HCT116 (cell line): Measurements from ENCODE around the gene PRPF18.

Experiments used
- ATF3 ChIP-seq: IDR thresholded peaks from 2 replicates; pipeline ENCODE4 v1.6.1; 2012
- CBX3 ChIP-seq: IDR thresholded peaks from 2 replicates; pipeline ENCODE4 v1.6.1; 2012; ENCODE audit warnings: low read depth
- CTCF ChIP-seq, 3 experiments: fragments of 200-600 bp in 1 of 3; sonication (generic) in 1 of 3; IDR thresholded peaks in 2 of 3; conservative IDR thresholded peaks in 1 of 3; 2 replicates each; pipeline ENCODE4 v1.5.1; 2012 to 2017; ENCODE audit warnings: low read depth in 2 of 3, low read length in 2 of 3, antibody characterized with exemption in 1 of 3, borderline replicate concordance in 1 of 3, control low read depth in 1 of 3, mild to moderate bottlenecking in 1 of 3, mixed read lengths in 1 of 3, mixed run types in 1 of 3, moderate library complexity in 1 of 3; ENCODE audit not compliant: insufficient read depth in 1 of 3
- EZH2 ChIP-seq: fragments of 200-600 bp; sonication (generic); IDR thresholded peaks from 2 replicates; pipeline ENCODE4 v1.6.1; 2017; ENCODE audit warnings: antibody characterized with exemption, mixed run types
- EZH2phosphoT487 ChIP-seq: fragments of 200-600 bp; IDR thresholded peaks from 2 replicates; pipeline ENCODE4 v1.6.1; 2018; ENCODE audit warnings: antibody characterized with exemption, borderline replicate concordance
- POLR2A ChIP-seq: IDR thresholded peaks from 2 replicates; pipeline ENCODE4 v1.7.0; 2011; ENCODE audit warnings: borderline replicate concordance; ENCODE audit not compliant: insufficient read depth, insufficient read length; ENCODE audit errors: extremely low read depth

- TF ChIP-seq EZH2 (no peak), CTCF (IDR thresholded peaks at IDR 0.05 in 2 of 3, conservative IDR thresholded peaks at IDR 0.05 in 1 of 3; ENCODE audit: borderline replicate concordance in 1 of 3, insufficient read depth in 1 of 3, low read depth in 2 of 3, low read length in 2 of 3) (no peak), POLR2A (no peak), EZH2phosphoT487 (no peak), ATF3 (no peak), CBX3 (no peak)
Observed at GRCh38 chr10:13674645-13675588, 88.2 kb downstream of the PRPF18 start.
